GM21526 (cell line): ENCODE data around the gene SARM1.
"Not testable (repeated sequence)": the region's sequence is repeated elsewhere in the genome, so short reads cannot be mapped to it uniquely, and the experiment has no call there.

Experiments used
- ATAC-seq: cut with Tn5 transposase; IDR thresholded peaks from one replicate; pipeline ENCODE4 v1.9.1; 2021; ENCODE audit warnings: moderate library complexity; ENCODE audit not compliant: unreplicated experiment, low FRiP score

Gene SARM1

DNA sequence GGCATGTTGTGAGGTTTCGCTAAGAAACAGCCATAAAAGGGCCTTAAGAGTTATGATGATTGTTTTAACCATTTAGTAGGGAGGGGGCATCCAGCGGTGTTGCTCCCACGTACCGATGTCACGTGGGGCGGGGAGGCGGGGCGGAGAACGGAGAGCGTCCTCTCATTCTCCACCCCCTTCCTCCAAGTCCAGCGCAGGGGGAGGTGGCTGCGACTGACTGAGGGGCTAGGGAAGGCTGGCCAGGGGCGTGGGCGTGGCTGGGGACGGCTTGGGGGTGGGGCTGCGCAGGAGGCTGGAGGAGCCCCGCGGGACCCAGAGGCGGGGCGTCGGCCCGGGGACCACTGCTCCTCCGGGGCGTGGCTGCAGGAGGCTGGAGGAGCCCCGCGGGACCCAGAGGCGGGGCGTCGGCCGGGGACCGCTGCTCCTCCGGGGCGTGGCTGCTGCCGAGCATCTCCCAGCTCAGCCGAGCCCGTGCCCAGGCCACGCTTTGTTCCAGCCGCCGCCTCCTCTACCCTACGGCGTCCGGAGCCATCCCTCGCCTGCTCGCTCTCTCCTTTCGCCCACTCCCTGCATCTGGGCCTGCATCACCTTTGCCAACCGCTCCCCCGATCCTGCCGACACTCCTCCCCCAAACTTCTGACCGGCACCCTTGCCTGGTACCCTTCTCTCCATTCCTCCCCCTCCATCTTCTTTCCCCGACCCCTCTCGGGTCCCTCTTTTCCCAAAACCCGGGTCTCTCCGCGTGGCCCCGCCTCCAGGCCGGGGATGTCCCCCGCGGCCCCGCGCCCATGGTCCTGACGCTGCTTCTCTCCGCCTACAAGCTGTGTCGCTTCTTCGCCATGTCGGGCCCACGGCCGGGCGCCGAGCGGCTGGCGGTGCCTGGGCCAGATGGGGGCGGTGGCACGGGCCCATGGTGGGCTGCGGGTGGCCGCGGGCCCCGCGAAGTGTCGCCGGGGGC lies at the start of gene SARM1:
Gene SARM1 (plus strand): TSS at position 450 of the 958 bp plus-strand sequence. CDS start 339 bp downstream, at position 789.
- peak; percentile 63 for ATAC-seq

DNA sequence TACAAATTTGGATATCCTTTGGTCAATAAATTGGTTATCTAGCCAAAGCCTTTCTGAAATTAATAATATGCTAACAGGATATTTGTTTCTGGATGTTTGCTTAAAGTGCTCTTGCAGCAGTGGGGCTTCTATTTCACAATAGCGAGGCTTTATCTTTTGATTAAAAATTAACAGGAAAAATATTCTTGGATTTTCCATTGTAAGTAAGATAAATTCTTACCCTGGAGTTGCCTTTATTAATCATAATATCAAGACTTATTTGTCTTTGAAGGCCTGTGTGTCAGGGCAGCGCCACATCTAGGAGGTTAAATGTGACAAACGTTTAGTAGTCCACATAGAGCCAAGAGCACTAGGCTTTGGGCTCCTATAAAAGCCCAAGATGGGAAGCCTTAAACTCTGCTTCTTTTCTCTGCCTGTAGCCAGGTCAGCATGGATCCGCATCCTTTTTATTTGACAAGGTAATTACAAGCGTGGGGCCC lies 47.2 kb upstream of the SARM1 start:
- no peak for ATAC-seq

DNA sequence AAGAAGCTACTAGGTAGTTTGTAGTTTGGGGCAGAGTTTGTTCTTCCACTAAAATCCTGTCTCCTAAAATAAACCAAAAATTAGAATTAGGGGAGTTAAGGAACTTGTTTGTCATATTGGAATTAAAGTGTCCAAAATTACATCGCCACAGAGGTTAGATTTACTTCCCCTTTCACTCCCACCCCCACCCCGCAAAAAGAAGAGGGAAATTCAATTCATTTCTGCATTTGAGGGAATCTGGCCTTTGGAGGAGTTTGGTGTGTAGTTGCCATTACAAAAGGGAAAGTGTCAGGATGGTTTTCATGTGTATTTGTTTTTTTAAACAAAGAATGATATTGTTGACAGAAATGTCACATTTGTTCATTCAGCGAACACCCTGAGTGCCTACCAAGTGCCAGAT lies 46.7 kb upstream of the SARM1 start:
- ATAC-seq: no peak

DNA sequence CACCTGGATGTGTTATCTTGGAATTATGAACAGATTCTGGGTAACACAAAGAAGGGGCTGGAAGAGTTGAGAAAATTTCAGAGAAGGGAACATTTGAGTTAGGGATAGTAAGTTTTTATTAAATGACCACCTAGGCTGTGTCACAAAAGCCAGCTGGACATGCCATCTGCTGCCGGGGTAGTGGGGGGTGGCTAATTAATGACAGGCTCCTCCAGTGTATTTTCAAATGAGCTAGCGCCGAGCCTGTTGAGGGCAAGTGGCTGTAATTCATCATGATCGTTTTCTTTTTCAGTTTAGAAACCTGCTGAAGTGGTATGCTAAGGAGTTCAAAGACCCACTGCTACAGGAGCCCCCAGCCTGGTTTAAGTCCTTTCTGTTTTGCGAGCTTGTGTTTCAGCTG lies 46.3 kb upstream of the SARM1 start:
- no peak for ATAC-seq

DNA sequence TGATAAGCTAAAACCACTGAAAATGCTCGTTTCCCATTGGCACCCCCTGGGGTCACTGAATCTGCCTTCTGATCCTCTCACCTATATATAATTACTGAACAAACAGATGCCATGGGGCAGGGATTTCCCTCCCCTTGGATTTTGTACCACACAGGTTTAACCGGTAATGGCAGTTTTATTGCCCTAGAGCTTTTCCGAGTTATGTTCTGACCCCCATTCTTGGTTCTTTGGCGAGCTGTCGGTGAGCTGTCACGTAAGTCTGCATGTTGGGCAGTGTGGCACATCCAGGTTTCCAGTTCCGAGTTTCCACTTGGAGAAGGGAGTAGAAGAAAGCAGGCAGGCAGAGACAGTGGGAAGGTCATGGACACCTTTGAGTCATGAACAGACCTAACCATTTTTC lies 45.4 kb upstream of the SARM1 start:
- no peak for ATAC-seq

DNA sequence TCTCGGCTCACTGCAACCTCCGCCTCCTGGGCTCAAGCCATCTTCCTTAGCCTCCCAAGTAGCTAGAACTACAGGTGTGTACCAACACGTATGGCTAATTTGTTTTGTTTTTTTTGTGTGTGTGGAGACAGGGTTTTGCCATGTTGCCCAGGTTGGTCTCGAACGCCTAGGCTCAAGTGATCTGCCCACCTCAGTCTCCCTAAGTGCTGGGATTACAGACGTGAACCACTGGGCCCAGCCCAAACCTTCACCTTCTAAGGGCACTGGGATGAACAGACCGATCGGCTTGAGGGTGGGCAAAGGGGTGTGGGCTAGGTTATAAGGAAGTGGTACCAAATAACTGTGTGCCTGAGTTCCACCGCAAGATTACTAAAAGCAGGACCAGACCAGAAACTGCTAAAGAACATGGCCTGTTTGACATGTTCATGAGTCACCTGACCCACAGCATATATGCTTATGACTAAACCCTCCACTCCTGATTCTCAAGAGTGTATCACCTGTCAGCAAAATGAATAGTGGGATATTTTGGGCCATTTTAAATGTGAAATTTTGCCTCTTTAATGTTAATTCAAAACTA lies 44.4 kb upstream of the SARM1 start:
- ATAC-seq: no peak

DNA sequence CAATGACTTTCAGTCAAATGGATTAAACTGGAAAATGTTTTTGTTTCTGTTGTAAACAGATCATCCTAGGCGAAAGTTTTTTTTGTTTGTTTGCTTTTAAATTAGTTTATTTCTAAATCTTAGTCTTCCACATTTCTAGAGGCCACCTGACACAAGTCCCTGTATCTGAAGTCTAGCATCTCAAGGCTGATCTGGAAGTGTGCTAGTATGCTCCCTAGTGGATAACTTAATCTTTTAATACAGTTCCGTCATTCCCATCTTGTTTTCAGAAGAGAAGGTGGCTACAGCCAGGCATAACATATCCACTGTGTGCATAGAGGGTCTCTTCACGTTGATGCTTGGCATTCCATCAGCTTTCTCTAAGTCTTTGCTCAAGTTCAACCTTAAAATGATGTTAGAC lies 43.8 kb upstream of the SARM1 start:
- no peak for ATAC-seq

DNA sequence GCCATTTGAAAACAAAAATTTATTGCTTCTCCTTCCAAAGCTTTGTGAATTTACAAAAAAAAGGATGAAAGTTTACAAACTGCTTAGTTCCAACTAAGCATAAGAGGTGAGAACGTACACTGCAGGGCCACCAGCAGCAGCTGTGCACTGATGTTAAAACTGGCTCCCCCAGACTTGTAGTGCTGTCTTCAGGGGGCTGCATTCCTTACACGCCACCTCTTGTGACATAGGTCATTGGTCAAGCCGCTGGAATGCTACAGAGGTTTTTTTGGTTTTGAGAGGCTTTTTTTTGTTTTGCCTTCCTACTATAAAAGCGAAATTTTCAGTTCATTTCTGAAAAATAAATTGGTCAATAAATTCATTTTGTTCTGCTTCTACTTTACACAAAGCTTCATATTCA lies 43.2 kb upstream of the SARM1 start:
- ATAC-seq: no peak

DNA sequence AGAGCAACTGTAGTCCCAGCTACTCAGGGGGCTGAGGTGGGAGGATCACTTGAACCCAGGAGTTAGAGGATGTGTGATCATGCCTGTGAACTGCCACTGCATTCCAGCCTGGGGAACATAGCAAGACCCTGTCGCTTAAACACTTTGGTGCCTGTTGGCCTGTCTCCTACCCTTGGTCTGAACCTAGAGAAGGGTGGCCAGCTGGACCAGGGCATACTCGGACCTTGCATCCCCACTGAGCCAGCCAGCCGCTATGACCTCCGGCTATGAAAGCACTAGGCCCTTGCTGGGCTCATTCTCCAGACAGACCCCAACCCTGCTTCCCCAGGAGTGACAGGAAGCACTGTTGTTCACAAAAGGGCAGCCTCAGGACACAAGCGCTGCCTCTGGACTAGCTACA lies 40.8 kb upstream of the SARM1 start:
- ATAC-seq: no peak

DNA sequence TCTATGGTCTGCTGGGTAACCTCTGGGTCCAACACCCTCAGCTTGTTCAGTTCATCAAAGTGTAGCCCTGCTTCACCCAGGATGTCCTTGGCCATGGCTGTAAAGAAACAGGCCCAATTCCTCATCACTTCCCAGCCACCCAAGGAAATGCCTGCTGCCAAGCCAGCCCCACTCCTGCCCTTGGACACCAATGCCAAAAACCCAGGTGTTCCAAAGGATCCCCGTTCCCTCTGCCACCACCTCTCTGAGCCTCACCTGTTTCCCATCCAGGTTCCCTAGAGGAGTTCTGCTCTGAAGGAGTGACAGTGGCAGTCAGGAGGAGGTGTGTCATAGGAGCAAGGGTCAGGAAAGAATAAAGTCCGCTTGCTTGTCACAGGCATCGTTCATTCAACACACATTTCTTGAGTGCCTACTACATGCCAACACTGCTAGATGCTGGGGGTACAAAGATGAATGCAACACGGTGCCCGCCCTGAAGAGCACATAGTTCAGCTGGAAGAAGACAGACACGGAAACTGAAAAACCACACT lies 39.5 kb upstream of the SARM1 start:
- ATAC-seq: no peak

DNA sequence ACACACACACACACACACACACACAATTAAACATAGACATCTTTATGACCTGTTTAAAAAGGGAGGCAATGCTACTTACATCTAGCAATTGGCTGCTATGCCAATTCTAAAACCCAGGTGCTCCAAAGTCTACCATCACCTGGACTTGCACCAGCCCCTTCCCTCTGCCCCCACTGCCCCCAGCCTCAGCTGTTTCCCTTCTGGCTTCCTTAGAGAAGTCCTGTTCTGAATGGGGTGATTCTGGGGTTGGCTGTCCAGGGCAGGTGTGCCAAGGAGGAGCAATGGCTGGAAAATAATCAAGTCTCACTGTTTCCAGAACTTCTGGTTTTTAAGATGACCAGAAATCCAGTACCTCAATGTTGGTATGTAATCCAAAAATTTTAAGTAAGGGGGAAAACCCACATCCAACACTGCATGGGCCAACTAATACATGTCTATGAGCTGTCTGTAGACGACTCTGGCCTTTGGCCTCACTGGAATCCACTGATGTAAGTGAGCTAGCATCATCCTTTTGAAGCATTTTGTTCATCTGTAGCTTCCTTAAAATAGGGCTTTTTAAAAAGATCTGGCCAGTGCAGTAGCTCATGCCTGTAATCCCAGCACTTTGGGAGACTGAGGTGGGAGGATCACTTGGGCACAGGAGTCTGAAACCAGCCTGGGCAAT lies 38.3 kb upstream of the SARM1 start:
- ATAC-seq: no peak

DNA sequence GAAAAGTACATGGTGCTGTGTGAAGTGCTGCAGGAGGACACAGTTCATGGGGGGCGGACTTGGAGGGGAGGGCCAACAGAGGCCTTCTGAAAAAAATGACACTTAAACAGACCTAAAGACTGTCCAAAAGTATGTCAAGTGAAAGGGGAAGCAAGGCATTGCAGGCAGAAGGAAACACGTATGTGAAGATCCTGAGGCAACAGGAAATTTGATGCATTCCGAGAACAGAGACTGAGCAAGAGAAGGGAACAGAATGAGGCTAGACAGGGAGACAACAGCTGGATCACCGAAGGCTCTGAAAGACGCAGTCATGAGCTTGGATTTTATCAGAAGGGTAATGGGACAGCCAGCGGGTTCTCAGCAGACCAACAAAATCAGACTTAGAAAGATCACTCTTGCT lies 37.3 kb upstream of the SARM1 start:
- no peak for ATAC-seq

DNA sequence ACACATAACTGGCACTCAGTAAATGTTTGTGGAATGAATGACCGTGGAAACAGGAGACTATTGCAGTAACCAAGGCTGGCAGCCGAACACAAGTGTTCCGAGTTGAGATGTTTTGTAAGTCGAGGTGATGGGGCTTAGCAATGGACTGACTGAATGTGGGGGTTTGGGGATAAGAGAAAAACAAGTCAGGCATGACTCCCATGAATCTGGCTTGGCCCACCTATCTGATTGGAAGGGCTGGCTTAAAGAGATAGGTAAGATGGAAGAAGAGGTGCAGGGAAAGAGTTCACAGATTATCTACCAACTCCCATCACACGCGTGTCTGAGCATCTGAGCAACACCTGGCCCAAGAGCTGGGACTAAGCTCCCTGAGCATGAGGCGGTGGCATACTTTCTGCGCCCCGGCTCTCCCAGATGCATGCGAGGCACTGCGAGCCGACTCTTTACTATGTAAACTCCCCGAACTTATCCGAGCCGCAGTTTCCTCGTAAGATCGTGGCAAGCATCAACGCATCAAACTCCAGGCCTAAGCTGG lies 36.8 kb upstream of the SARM1 start:
- no peak for ATAC-seq

DNA sequence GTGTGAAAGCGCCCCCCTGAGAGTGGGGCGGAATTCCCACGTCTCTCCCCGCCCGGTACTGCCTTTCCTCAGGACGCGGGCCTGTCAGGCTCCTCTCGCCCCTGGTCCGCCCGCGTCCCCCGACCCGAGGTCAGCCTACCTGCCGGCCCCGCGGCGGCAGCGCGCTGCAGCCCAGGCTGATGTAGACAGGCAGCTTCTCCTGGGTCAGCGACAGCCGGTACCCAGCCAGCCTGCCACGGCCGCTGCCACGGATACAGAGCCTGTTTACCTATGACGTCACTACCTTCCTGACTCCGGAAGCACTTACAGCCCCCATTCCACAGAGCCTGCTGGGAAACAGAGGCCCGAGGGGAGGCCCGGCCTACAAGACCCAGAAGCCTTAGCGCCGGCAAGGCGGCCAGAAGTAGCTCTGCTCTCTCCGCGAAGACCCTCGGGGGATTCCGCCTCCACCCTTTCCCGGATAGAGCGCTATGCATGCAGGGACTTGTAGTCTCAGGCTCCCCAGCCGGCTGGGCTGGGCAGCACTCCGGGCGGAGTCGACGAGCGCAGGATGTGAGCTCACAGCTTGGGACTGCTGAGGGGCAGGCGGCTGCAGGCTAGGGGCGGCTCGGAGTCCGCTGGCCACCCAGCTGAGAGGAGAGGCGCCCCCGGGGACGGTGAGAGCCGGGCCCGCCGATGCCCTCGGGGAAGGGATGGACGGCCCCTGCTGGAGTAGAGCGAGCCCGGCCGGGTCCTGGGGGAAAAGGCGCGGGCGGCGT lies 36.1 kb upstream of the SARM1 start, which contains the start of the genes IFT20 and TNFAIP1:
Gene IFT20 (minus strand): TSS at position 272 of the 758 bp plus-strand sequence. CDS start 3,487 bp downstream, outside the sequence.
Gene TNFAIP1 (plus strand): TSS at position 561 of the 758 bp plus-strand sequence. CDS start 3,761 bp downstream, outside the sequence.
- ATAC-seq: peak; percentile 93

DNA sequence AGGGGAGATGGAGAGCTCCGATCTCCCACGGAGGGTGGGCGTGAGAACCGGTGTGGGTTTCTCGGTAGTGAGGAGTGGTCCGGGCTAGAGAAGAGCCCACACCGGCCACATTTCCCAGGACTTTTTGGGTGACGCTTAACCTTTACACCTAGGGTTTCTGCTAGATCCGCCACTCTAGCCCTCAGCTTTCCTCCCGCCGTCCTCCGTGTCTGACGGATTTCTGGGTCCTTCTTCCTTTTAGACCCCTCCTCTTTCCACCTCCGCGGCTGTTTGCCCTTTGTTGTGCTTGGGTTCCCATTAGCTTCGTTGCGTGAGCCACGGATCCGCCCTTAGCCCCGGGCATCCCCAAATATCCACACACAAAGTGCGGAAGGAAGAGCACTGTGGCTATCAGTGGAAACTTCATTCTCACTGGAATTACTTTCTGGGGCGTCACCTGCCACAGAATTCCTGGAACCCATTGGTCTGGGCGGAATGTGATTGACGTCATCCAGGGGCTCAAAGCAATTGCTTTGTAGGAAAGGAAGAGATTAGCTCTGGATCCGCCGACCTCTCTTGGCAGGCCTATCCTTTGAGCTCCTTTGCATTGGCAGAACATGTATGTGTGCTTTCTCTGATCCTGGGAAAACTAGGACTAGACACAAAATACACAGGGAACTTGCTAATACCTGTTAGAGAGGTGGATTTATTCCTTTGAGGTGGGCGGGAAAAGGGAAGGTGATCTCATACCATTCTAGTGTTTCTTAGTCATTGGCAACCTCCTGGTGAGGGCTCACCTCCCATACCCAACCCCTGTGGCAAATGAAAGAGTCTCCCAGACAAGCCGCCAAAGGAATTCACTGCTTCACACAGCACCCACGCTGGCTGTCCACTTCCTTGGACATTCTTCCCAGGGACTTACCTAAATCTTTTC lies 35.3 kb upstream of the SARM1 start:
- ATAC-seq: no peak

DNA sequence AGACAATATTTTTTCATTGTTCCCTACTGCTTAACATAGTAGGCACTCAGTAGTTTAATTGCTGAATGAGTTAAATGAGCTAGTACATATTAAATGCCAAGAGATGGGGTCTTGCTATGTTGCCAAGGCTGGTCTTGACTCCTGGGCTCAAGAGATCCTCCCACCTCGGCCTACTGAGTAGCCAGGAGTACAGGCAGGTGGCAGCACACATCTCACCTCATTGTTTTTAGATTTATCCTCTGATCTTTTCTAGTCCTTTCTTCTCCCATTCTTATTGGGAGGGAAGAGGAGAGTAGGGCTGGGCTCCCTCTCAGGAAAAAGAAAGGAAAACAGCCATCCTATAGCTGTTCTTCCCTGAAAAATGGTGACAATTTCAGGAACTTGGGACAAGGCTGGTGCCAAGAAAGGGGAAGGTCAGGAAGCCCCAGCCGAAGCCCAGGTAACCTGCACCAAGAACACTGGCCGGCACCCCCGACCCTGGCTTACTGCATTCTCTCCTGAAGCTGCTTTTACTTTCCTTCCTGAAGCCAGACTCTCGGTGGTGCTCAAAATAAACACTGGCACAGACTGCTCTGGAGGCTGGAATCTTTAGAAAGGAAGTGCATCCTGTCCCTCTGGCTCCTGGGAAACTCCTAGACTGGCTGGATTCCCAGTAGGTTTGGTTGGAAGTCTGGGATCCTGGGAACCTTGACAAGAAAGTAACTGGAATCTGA lies 33.3 kb upstream of the SARM1 start:
- no peak for ATAC-seq

DNA sequence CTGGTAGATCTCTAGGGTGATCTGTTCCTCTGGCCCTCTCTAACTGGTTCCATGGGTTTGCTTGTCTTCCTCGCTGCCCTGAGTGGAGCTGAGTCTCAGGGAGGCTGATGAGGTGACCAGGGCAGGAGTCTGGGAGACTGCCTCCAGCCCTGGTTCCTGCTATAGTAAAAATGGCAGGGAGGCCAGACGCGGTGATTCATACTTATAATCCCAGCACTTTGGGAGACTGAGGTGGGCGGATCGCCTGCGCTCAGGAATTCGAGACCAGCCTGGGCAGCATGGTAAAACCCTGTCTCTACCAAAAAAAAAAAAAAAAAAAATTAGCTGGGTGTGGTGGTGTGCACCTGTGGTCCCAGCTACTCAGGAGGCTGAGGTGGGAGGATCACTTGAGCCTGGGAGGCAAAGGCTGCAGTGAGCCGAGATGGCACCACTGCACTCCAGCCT lies 32.7 kb upstream of the SARM1 start:
- not testable (repeated sequence) for ATAC-seq

DNA sequence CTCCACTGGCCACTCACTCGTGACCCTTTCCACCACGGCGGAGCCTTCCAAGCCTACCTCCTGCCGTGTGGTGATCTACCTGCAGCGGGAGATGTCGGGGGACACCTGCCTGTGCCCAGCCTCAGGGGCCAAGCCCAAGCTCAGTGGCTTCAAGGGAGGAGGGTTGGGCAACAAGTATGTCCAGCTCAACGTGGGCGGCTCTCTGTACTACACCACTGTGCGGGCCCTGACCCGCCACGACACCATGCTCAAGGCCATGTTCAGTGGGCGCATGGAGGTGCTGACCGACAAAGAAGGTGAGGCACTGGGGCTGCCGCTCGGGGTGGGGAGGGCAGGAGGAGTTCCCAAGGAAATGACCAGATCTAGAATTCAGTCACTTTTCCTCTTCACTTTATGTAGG lies 32.1 kb upstream of the SARM1 start:
- no peak for ATAC-seq
